ENCODE measurements around the gene NIT2.

GRCh38 chr3:100306695-100307094, 27.9 kb upstream of the NIT2 start:
- no peak for TF ChIP-seq CTCF (IDR thresholded peaks at IDR 0.05)
- TF ChIP-seq POLR2A (IDR thresholded peaks at IDR 0.05): no peak
- TF ChIP-seq EP300 (IDR thresholded peaks at IDR 0.05): no peak

Data from suprapubic skin (tissue), 3 donors.